Hippocampal formation (tissue), 2 donors: ENCODE measurements around the gene PRRT2.
"Not testable (repeated sequence)": the region's sequence is repeated elsewhere in the genome, so short reads cannot be mapped to it uniquely, and the experiment has no call there.

ENCODE experiments used
- DNase-seq, 2 donors: peaks; one replicate each; lab custom pipeline; 2025; lab: John Stamatoyannopoulos, UW

Gene PRRT2

DNA sequence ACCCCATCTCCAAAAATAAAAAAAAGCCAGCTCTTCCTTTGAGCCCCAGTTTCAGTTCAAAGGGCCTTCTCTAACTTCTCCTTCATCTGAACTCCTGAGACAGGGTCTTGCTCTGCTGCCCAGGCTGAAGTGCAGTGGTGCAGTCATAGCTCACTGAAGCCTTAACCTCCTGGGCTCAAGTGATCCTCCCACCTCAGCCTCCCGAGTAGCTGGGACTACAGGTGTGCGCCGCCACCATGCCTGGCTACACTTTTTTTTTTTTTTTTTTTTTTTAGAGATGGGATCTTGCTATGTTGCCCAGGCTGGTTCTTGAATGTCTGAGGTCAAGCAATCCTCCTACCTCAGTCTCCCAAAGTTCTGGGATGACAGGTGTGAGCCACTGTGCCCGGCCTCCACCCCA lies 21.2 kb downstream of the PRRT2 start:
- DNase-seq: not testable (repeated sequence)

DNA sequence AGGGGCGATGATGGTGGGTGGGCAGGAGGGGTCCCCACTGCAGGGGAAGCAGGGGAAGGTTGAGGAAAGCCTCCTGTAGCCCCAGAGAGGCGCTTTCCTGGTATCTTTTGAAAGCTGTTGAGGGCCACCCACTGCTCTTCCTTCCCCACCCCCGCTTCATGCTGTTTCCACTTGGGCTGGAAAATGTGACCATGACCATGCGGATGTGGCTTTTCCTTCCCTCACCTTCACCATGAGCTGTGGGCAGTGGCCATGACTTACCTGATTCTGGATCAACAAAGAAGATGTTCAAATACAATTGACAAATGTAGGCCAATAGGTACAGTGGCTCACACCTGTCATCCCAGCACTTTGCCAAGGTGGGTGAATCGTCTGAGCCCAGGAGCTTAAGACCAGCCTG lies 22.1 kb downstream of the PRRT2 start:
- DNase-seq: no peak

DNA sequence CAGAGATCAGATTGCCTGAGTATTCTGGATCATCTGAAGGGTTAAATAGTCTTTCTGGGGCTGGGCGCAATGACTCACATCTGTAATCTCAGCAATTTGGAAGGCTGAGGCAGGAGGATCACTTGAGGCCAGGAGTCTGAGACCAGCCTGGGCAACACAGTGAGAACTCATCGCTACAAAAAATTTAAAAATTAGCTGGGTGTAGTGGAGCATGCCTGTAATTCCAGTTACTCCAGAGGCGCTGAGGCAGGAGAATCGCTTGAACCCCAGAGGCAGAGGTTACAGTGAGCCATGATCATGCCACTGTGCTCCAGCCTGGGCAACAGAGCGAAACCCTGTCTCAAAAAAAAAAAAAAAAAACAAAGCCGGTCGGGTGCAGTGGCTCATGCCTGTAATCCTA lies 23.9 kb downstream of the PRRT2 start:
- no peak for DNase-seq

DNA sequence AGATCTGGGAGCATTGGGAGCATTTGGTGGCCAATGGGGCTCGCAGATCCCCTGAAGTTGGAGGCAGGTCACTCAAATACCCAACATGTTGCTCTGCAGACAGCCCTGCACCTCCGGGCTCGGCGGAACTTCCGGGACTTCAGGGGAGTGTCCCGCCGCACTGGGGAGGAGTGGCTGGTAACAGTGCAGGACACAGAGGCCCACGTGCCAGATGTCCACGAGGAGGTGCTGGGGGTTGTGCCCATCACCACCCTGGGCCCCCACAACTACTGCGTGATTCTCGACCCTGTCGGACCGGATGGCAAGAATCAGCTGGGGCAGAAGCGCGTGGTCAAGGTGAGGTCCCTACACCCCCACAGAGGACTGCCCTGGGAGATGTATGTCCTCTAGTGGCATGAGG lies 24.6 kb downstream of the PRRT2 start:
- no peak for DNase-seq

DNA sequence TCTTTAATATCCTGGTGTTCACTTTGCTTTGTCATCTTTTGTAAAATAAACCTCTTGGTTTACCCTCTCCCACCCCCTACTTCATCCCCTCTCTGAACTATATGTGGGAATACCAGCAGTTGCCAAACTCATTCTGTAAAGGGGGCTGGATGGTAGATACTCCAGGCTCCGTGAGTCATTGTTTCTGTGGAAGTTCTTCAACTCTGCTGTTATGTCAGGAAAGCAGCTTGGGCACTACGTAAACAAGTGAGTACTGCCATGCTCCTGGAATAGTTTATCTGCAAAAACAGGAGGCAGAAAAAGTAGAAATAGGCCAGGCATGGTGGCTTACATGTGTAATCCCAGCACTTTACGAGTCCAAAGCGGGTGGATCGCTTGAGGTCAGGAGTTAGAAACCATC lies 25.8 kb downstream of the PRRT2 start:
- DNase-seq: no peak

DNA sequence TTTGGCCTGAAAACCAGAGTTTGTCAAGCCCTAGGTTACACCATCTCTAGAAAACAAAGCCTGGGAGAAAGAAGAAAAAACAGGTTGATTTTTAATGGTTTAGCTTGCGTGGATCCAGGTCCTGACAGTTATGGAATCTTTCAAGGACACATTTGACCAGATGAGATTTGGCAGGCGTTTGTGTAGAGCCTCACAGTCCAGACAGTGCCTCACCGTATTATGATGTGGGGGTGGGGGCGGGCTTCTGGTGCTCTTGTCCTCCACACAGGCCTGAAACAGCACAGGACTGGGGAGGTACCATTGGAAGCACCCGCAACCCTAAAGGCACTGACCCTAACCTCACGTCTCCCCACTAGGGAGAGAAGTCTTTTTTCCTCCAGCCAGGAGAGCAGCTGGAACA lies 27.8 kb downstream of the PRRT2 start:
- no peak for DNase-seq

DNA sequence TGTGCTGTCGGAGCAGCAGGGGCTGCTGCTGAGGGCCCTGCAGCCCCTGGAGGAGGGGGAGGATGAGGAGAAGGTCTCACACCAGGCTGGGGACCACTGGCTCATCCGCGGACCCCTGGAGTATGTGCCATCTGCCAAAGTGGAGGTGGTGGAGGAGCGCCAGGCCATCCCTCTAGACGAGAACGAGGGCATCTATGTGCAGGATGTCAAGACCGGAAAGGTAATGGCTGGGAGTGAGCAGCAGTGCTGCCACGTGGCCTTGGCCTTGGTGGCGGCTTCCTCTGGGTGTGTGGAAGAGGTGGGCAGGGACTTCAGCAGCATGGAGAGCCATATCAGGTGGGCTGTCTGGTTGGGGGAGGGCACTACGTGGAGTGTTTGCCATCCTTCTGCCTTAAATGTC lies 28.2 kb downstream of the PRRT2 start:
- no peak for DNase-seq

DNA sequence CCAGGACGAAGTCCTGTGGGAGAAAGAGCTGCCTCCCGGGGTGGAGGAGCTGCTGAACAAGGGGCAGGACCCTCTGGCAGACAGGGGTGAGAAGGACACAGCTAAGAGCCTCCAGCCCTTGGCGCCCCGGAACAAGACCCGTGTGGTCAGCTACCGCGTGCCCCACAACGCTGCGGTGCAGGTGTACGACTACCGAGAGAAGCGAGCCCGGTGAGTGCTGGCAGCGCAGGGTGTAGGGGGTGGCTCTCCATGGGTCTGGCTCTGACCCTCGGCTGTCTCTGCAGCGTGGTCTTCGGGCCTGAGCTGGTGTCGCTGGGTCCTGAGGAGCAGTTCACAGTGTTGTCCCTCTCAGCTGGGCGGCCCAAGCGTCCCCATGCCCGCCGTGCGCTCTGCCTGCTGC lies 29.6 kb downstream of the PRRT2 start:
- DNase-seq: no peak

DNA sequence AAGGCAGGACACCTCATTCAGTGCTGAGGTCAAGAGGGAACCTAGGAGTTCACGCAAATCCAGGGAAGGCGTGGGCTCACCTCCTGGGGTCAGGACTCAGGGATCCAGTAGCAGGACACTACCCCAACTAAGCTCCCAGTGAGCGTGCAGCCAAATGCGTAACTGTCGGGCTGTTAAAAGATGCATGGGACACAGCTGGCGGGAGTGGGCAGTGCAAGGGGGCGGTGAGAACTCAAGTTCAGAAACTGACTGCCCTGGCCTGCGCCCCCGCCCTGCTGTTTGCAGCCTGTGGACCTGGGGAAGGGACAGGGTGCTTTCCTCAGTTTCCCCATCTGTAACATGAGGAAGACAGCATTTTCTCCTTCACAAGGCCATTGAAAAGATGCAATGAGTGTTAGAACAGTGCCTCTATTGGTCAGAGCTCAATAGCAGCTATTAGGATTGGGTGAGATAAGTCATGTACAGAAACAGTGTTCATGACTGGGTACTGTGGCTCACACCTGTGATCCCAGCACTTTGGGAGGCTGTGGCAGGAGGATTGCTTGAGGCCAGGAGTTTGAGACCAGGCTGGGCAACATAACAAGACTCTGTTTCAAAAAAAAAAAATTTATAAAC lies 30.8 kb downstream of the PRRT2 start:
- DNase-seq: no peak

DNA sequence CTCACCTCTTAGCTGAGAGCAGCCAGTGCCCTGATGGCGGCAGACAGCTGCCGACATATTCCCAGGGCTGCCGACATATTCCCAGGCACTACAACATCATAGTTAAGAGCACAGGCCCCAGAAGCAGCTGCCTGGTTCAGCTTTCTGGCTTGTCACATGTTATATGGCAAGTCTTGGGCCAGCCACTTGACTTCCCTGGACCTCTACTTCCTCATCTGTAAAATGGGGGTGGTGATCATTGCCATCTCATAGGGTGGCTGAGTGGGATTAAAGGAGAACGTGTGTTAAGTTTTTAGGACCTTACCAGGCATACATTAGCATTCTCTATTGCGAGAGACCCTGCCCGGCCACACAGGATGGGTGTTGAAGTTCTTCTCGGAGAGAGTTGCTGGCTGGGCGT lies 31.9 kb downstream of the PRRT2 start:
- no peak for DNase-seq

DNA sequence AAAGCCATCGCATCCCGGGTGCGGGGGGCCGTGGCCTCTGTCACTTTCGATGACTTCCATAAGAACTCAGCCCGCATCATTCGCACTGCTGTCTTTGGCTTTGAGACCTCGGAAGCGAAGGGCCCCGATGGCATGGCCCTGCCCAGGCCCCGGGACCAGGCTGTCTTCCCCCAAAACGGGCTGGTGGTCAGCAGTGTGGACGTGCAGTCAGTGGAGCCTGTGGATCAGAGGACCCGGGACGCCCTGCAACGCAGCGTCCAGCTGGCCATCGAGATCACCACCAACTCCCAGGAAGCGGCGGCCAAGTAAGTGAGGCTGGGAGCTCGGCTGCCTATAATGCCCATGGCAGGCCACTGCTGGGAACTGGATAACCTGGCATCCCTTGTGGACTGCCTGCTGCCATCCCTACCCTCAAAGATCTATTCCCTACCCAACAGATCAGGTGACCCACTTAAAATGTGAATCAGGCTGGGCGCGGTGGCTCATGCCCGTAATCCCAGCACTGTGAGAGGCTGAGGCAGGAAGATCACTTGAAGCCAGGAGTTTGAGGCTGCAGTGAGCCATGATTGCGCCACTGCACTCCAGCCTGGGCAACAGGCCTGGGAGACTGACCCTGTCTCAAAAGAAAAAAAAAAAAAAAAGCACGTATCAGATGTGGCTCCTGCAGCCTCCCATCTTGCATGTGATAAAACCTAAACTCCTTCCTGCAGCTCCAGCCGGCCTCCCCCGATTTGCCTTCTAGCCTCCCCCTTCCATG lies 32.8 kb downstream of the PRRT2 start:
- DNase-seq: no peak

DNA sequence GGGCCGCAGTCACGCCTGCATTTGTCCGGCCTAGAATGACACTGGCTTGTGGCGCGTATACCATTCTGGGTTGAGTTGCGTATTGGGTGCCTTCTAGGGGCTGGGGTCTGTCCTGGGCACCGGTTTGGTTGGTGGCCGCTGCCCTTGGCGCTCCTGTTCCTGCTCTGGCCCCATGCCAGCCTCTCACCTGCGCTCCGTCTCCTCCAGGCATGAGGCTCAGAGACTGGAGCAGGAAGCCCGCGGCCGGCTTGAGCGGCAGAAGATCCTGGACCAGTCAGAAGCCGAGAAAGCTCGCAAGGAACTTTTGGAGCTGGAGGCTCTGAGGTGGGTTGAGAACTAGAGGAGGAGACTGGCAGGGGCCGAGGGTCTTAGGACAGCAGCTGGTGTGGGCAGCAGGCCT lies 33.7 kb downstream of the PRRT2 start:
- DNase-seq: no peak

DNA sequence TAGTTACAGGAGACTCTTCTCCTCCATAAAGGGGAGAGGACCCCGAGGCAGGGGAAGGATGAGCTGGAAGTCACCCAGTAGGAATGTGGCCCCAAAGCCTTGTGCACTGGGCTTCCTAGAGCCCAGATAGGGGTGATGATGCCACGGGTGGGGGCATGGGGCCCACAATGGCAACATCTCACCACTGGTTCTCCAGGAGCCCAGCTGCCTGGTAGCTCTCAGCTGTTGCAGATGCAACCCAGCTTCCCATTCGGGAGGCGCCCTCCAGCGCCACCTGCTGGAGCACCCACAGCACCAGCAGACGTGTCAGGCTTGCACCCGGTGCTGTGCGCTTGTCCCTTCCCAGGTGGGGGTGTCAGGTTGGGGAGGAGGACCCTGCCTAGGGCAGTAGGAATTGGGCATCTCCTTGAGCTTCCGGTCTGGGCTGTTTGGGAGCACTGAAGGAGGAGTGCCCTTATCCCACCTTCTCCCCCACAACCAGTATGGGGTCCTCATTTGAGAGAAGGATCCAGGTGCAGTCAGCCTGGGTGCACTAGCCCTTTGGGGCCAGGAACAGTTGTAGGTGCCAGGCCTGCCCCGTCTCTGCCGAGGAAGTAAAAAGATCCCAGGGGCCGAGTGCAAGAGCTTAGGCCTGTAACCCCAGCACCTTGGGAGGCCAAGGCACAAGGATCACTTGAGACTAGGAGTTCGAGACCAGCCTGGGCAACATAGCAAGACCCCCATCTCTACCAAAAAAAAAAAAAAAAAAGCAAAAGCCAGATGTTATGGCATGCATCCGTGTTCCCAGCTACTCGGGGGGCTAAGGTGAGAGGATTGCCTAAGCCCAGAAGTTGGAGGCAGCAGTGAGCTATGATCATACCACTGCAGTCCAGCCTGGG lies 36.7 kb downstream of the PRRT2 start:
- peak in 1 of 2 donors; percentile 57 for DNase-seq

DNA sequence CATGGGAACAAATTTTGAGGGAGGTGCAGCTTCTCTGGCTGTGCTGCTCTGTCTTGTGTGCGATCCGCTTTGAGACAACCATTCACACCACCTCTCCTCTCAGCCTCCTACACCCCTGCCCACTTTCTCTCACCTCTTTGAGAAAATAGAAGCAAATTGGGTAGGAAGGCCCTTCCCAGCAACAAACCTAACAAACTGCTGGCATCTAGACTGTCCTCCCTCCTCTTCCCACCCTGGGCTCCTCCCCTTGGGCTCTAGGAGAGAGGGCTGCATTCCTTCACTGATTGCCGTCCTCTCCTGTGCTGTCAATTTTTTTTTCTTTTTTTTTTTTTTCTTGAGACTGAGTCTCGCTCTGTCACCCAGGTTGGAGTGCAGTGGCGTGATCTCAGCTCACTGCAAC lies 37.5 kb downstream of the PRRT2 start:
- DNase-seq: no peak

DNA sequence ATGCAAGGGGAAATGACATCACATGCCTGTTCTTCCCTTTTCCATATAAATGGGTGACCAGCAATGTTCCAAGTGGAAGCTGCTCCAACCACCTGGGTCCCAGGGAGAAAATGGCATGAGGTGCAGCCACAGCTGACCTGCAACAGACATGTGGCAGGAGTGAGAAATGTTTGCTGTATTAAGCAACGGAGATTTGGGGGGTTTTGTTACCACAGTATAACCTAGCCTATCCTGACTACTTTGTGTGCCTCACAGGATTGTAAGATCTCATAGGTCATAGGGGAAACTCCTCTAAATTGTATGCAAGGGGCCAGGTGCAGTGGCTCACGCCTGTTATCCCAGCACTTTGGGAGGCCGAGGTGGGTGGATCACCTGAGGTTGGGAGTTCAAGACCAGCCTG lies 39.0 kb downstream of the PRRT2 start:
- DNase-seq: no peak

DNA sequence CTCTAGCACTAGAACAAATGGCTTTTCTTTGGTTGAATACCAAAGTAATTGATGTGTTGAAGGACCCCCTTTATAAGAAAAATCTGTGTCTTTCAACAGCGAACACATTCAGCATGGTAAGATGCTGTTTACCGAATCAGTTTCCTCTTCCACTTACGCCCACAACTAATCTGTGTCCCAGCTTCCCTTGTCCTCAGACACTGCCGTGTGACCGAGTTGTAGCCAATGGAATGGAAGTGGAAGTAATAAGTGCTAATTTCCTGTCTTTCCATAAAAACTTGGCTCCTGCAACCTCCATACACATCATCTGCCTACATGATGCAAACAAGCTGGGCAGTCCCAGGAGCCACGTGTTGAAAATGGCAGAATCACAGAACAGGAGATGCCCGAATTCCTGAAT lies 40.7 kb downstream of the PRRT2 start:
- DNase-seq: no peak

DNA sequence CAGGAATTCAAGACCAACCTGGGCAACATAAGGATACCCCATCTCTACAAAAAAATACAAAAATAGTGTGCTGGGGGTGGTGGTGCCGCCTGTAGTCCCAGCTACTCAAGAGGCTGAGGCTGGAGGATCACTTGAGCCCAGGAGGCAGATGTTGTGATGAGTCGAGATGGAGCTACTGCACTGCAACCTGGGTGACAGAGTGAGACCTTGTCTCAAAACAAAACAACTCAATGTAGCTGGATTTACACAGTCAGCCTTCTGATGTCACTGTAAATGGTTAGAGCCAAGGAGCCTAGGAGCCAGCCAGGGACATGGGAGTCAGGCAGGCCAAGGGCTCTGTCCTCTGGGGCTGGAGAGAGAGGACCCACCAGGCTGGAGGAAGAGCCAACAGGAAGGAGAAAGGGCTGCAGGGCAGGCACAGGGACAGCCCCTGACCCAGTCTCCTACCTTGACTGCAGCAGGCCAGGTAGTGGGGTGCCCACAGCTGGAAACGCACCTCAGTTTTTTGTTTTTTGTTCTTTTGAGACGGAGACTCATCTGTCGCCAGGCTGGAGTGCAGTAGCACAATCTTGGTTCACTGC lies 42.6 kb downstream of the PRRT2 start:
- no peak for DNase-seq

DNA sequence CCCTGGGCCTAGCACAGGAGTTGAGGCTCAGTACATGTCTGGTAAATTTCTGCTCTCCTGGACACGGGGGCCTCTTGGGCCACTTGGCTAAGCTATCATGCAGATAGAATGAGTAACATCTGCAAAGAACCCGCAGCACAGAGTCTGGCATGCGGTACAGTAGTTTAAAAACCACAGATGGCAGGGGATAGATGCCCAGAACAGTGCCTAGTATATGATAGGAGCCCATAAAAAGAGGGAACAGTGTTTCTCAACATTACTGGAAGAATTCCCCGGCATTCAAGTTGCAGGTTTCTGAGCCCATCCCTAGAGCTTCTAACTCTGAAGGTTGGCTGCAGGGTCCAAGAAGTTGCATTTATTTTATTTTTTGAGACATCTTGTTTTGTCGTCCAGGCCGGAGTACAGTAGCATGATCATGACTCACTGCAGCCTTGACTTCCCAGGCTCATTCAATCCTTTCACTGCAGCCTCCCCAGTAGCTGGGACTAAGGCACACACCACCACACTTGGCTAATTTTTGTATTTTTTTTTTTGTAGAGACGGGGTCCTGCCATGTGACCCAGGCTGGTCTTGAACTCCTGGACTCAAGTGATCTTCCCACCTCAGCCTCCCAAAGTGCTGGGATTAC lies 45.3 kb downstream of the PRRT2 start:
- no peak for DNase-seq

DNA sequence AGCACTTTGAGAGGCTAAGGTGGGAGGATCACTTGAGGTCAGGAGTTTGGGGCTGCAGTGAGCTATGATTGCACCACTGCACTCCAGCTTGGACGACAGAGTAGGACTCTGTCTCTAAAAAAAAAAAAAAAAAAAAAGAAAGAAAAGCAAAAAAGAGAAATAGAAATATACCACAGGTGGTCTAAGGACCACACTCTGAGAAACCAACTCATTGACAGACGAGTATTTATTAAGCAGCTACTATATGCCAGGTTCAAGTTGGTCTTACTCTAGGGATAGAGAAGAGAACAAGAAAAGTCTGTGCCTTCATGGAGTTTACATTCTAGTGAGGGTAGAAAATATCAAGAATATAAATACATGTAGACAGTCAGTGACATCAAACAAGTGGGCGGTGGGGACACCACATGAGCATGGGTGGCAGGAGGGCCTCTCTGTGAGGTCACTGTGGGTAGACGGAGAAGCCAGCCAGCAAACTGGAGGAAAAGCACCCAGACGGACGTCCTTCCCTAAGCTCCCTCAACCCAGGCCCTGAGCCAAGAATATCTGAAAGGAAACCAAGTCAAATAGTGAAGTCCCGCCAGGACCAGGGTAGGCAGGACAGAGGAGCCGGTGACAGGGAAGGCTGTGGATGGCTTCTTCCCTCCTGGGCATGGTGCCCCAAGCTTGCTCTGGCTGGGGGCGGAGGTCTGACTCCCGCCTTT lies 46.3 kb downstream of the PRRT2 start:
- DNase-seq: no peak

DNA sequence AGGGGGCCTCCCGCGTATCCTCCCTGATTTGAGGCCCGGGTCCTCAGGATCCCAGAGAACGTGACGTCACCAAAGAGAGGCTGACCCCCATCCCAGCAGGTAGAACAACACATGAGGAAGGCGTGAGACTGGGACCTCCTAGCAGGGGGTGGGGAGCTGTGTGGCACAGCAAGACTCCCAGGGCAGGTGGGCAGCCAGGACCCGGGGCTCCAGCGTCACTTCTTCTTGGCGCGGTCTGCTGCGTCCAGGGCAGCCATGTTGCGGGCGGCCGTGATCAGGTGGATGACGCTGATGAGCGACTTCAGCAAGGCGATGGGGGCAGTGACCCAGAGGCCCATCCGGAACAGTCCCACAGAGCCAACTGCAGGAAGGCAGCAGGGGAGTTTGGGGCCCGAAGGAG lies 47.0 kb downstream of the PRRT2 start:
- no peak for DNase-seq

DNA sequence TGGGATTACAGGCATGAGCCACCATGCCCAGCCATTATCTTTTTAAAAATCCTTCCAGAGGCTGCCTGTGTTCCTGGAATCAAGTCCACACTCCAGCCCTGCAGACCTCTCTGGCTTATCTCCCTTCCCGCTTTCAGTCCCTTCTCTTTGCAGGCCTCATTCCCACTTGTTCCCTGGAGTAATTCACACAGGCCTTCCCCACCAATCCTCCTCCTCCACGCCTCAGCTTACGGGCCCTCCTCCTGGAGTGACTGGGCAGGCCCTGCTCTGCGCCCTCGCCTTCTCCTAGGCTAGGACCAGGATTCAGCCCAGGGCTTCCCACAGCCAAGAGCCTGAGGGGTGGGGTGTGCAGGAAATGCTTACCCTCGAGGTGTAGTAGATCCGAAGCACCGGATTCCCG lies 48.2 kb downstream of the PRRT2 start:
- DNase-seq: no peak
